H9 (cell line): Measurements from ENCODE around the gene INPP5F. TPM values are rescaled to one million over a fixed set of nuclear protein-coding genes. Genes with fewer than 3 reads are reported as not detected.
"Not testable (repeated sequence)": the region's sequence is repeated elsewhere in the genome, so short reads cannot be mapped to it uniquely, and the experiment has no call there.

Experiments used
- DNase-seq: peaks from one replicate; pipeline ENCODE4 v3.0.0-alpha.2; 2017
- H2AFZ ChIP-seq: one replicate; pipeline ENCODE4 v1.6.1; 2013; ENCODE audit warnings: mild to moderate bottlenecking, low read length, control low read depth, moderate library complexity
- H2AK5ac ChIP-seq: 2 replicates; pipeline ENCODE4 v1.6.1; 2013; ENCODE audit warnings: low read length, control low read depth, mixed read lengths; ENCODE audit not compliant: insufficient read length
- H2BK120ac ChIP-seq: one replicate; pipeline ENCODE4 v1.6.1; 2013; ENCODE audit warnings: low read depth, mild to moderate bottlenecking, low read length, control low read depth, inconsistent platforms; ENCODE audit not compliant: poor library complexity, severe bottlenecking
- H2BK12ac ChIP-seq: 2 replicates; pipeline ENCODE4 v1.6.1; 2013; ENCODE audit warnings: low read length, control low read depth, mixed read lengths, low read depth; ENCODE audit not compliant: insufficient read length
- H2BK15ac ChIP-seq: 2 replicates; pipeline ENCODE4 v1.6.1; 2013; ENCODE audit warnings: low read depth, low read length, control low read depth
- H2BK20ac ChIP-seq: one replicate; pipeline ENCODE4 v1.6.1; 2013; ENCODE audit warnings: low read depth, mild to moderate bottlenecking, low read length, control low read depth, inconsistent platforms; ENCODE audit not compliant: poor library complexity, severe bottlenecking
- H2BK5ac ChIP-seq: 2 replicates; pipeline ENCODE4 v1.6.1; 2013; ENCODE audit warnings: low read length, control low read depth, mixed read lengths; ENCODE audit not compliant: insufficient read length
- H3K14ac ChIP-seq: 2 replicates; pipeline ENCODE4 v1.6.1; 2013; ENCODE audit warnings: low read length, control low read depth; ENCODE audit not compliant: insufficient read depth
- H3K18ac ChIP-seq: 2 replicates; pipeline ENCODE4 v1.6.1; 2013; ENCODE audit warnings: low read depth, mild to moderate bottlenecking, mixed read lengths, low read length, control low read depth; ENCODE audit not compliant: insufficient read length
- H3K23ac ChIP-seq: 2 replicates; pipeline ENCODE4 v1.6.1; 2013; ENCODE audit warnings: low read length, control low read depth, mixed read lengths, low read depth; ENCODE audit not compliant: insufficient read length
- H3K23me2 ChIP-seq: 2 replicates; pipeline ENCODE4 v1.6.1; 2013; ENCODE audit warnings: low read depth, mild to moderate bottlenecking, mixed read lengths, low read length, control low read depth; ENCODE audit not compliant: insufficient read length, poor library complexity, severe bottlenecking
- H3K27ac ChIP-seq: 2 replicates; pipeline ENCODE4 v1.5.1; 2013; ENCODE audit warnings: low read length, control low read depth, mixed read lengths, low read depth; ENCODE audit not compliant: insufficient read length
- H3K27me3 ChIP-seq: 2 replicates; pipeline ENCODE4 v1.6.1; 2013; ENCODE audit warnings: low read length, control low read depth, inconsistent platforms; ENCODE audit not compliant: insufficient read depth
- H3K4ac ChIP-seq: 2 replicates; pipeline ENCODE4 v1.6.1; 2013; ENCODE audit warnings: low read depth, mild to moderate bottlenecking, control low read depth, inconsistent platforms, low read length, moderate library complexity
- H3K4me1 ChIP-seq: 2 replicates; pipeline ENCODE4 v1.6.1; 2013; ENCODE audit warnings: low read length, control low read depth, inconsistent platforms; ENCODE audit not compliant: insufficient read depth
- H3K4me2 ChIP-seq: 2 replicates; pipeline ENCODE4 v1.6.1; 2013; ENCODE audit warnings: low read length, control low read depth, mixed read lengths; ENCODE audit not compliant: insufficient read length, insufficient read depth
- H3K56ac ChIP-seq: 2 replicates; pipeline ENCODE4 v1.6.1; 2013; ENCODE audit warnings: low read depth, mild to moderate bottlenecking, mixed read lengths, low read length, control low read depth; ENCODE audit not compliant: insufficient read length
- H3K79me1 ChIP-seq: 2 replicates; pipeline ENCODE4 v1.6.1; 2013; ENCODE audit warnings: low read depth, mild to moderate bottlenecking, moderate library complexity, low read length, control low read depth, inconsistent platforms; ENCODE audit not compliant: insufficient read depth, poor library complexity, severe bottlenecking
- H3K79me2 ChIP-seq: 2 replicates; pipeline ENCODE4 v1.6.1; 2013; ENCODE audit warnings: low read length, control low read depth, inconsistent platforms; ENCODE audit not compliant: insufficient read depth
- H3K9ac ChIP-seq: 2 replicates; pipeline ENCODE4 v1.6.1; 2013; ENCODE audit warnings: low read length, control low read depth, mixed read lengths; ENCODE audit not compliant: insufficient read length; ENCODE audit errors: extremely low read depth
- H3K9me3 ChIP-seq: one replicate; pipeline ENCODE4 v1.6.1; 2013; ENCODE audit warnings: low read depth, low read length, inconsistent platforms; ENCODE audit not compliant: control insufficient read depth
- H3T11ph ChIP-seq: one replicate; pipeline ENCODE4 v1.6.1; 2013; ENCODE audit warnings: mild to moderate bottlenecking, low read length, control low read depth, inconsistent platforms
- H4K20me1 ChIP-seq: one replicate; pipeline ENCODE4 v1.6.1; 2013; ENCODE audit not compliant: control insufficient read depth, insufficient read length, insufficient read depth
- H4K5ac ChIP-seq: 2 replicates; pipeline ENCODE4 v1.6.1; 2013; ENCODE audit warnings: low read depth, mild to moderate bottlenecking, mixed read lengths, low read length, control low read depth; ENCODE audit not compliant: insufficient read length
- H4K8ac ChIP-seq: replicated peaks from 2 replicates; pipeline ENCODE4 v1.6.1; 2013; ENCODE audit warnings: low read length, control low read depth, mixed read lengths, low read depth; ENCODE audit not compliant: insufficient read length
- H4K91ac ChIP-seq: 2 replicates; pipeline ENCODE4 v1.6.1; 2013; ENCODE audit warnings: low read depth, mild to moderate bottlenecking, moderate library complexity, mixed read lengths, low read length, control low read depth; ENCODE audit not compliant: insufficient read length
- H3K27ac Mint-ChIP-seq, 3 experiments: 2 replicates in 2 of 3; 3 replicates in 1 of 3; pipeline ENCODE4 v1.8.0; 2020 to 2021; ENCODE audit warnings: mixed read lengths in 3 of 3, mild to moderate bottlenecking in 1 of 3, moderate library complexity in 1 of 3
- H3K27me3 Mint-ChIP-seq: 2 replicates; pipeline ENCODE4 v1.8.0; 2021; ENCODE audit warnings: low read depth, mild to moderate bottlenecking, moderate library complexity, mixed read lengths
- H3K36me3 Mint-ChIP-seq, 3 experiments: 2 replicates in 2 of 3; 3 replicates in 1 of 3; pipeline ENCODE4 v1.8.0; 2020 to 2021; ENCODE audit warnings: low read depth in 3 of 3, mixed read lengths in 3 of 3; ENCODE audit not compliant: insufficient read depth in 1 of 3
- H3K4me1 Mint-ChIP-seq, 2 experiments: 2 replicates each; pipeline ENCODE4 v1.8.0; 2020; ENCODE audit warnings: mixed read lengths in 2 of 2
- H3K4me3 Mint-ChIP-seq, 2 experiments: 2 replicates in 1 of 2; 3 replicates in 1 of 2; pipeline ENCODE4 v1.8.0; 2020 to 2021; ENCODE audit warnings: mild to moderate bottlenecking in 2 of 2, mixed read lengths in 2 of 2, moderate library complexity in 1 of 2
- H3K9me3 Mint-ChIP-seq, 2 experiments: 2 replicates in 1 of 2; 3 replicates in 1 of 2; pipeline ENCODE4 v1.8.0; 2020; ENCODE audit warnings: mild to moderate bottlenecking in 2 of 2, mixed read lengths in 2 of 2, moderate library complexity in 1 of 2
- CTCF ChIP-seq: fragments of 200-600 bp; sonication (generic); conservative IDR thresholded peaks from 3 replicates; pipeline ENCODE4 v1.8.0; 2021; ENCODE audit warnings: antibody characterized with exemption, mild to moderate bottlenecking
- WGBS: extraction: QIAGEN DNeasy Blood & Tissue Kit; methylation state at CpG from one replicate; pipeline ENCODE4 v1.1.7; 2013; ENCODE audit warnings: missing lambda C conversion rate, low lambda C conversion rate, mixed read lengths; ENCODE audit not compliant: insufficient read length; ENCODE audit errors: extremely low coverage; 5-methylcytosine and 5-hydroxymethylcytosine counted together
- total RNA-seq: library from RNA; stranded (reverse); gene quantifications from 2 replicates; pipeline ENCODE4 v1.2.1, GENCODE V29; 2021

INPP5F gene
- total RNA-seq, 1 experiment from 2014 or later, result 108 TPM

- Histone ChIP-seq H3K23me2 (peaks cover 4% of the 10 kb centered on the region), H3K23ac (no peak overlapping the region), H4K20me1 (no peaks in the 10 kb centered on the region), H3K4ac (no peak overlapping the region), H3T11ph (no peak overlapping the region), H3K4me2 (no peak overlapping the region), H4K8ac (no peak overlapping the region), H3K9me3 (no peaks in the 10 kb centered on the region), H2BK120ac (no peak overlapping the region), H4K91ac (no peak overlapping the region), H3K4me1 (no peaks in the 10 kb centered on the region), H3K27me3 (no peaks in the 10 kb centered on the region), H3K79me1 (peaks cover 5% of the 10 kb centered on the region), H2AFZ (no peak overlapping the region), H2AK5ac (no peak overlapping the region), H2BK20ac (no peak overlapping the region), H2BK5ac (no peak overlapping the region), H3K27ac (no peak overlapping the region), H3K9ac (no peak overlapping the region), H4K5ac (no peak overlapping the region), H3K14ac (no peak overlapping the region), H2BK15ac (no peak overlapping the region), H2BK12ac (no peak overlapping the region), H3K79me2 (peaks cover 59% of the 10 kb centered on the region), H3K56ac (no peak overlapping the region), H3K18ac (no peak overlapping the region)
- WGBS, result no CpG with 5 or more reads among the region's 7 CpGs
- H3K9me3 Mint-ChIP-seq, result peaks cover 14 to 16% of the 10 kb centered on the region in 2 experiments
- no peaks in the 10 kb centered on the region for H3K27me3 Mint-ChIP-seq
- DNase-seq, result no peak
- H3K4me3 Mint-ChIP-seq, result no peak overlapping the region
- no peak for TF ChIP-seq CTCF
- H3K36me3 Mint-ChIP-seq, result peaks cover 26 to 30% (median 27%) of the 10 kb centered on the region in 3 experiments
- H3K4me1 Mint-ChIP-seq, result peaks cover 20 to 25% of the 10 kb centered on the region in 2 experiments
- no peak overlapping the region for H3K27ac Mint-ChIP-seq
These were observed 141.5 kb downstream of the INPP5F start for GRCh38 chr10:119867317-119867716.

GRCh38 chr10:119869398-119869797 is 143.5 kb downstream of the INPP5F start:
- not testable (repeated sequence) for DNase-seq, H3K9me3 ChIP-seq, H2BK5ac ChIP-seq, H3K4me1 ChIP-seq, H3K27me3 Mint-ChIP-seq, H4K8ac ChIP-seq, H3K9ac ChIP-seq, H4K91ac ChIP-seq, H3K9me3 Mint-ChIP-seq, H3K4me2 ChIP-seq, H3K4ac ChIP-seq, H3K27me3 ChIP-seq, H3T11ph ChIP-seq, H3K56ac ChIP-seq, H4K20me1 ChIP-seq, H2BK12ac ChIP-seq, H2AFZ ChIP-seq, H3K18ac ChIP-seq, H2BK120ac ChIP-seq, H3K14ac ChIP-seq, H4K5ac ChIP-seq, H3K23ac ChIP-seq, H2BK15ac ChIP-seq, H3K27ac ChIP-seq, H3K79me1 ChIP-seq, H2AK5ac ChIP-seq, H2BK20ac ChIP-seq
- Histone ChIP-seq H3K23me2 (peaks cover 11% of the 10 kb centered on the region), H3K79me2 (peaks cover 54% of the 10 kb centered on the region)
- H3K36me3 Mint-ChIP-seq, result peaks cover 19 to 20% (median 19%) of the 10 kb centered on the region in 3 experiments
- peak overlapping the region in 2 of 3 experiments; percentile 23 to 86; a peak in 2 of 7 replicates for H3K27ac Mint-ChIP-seq
- peak overlapping the region; percentile 7 to 21; a peak in 1 of 5 replicates for H3K4me3 Mint-ChIP-seq
- peaks cover 28 to 32% of the 10 kb centered on the region in 2 experiments for H3K4me1 Mint-ChIP-seq
- WGBS, result no CpG with 5 or more reads among the region's 4 CpGs
